ENCODE data around the gene GBE1.

DNA sequence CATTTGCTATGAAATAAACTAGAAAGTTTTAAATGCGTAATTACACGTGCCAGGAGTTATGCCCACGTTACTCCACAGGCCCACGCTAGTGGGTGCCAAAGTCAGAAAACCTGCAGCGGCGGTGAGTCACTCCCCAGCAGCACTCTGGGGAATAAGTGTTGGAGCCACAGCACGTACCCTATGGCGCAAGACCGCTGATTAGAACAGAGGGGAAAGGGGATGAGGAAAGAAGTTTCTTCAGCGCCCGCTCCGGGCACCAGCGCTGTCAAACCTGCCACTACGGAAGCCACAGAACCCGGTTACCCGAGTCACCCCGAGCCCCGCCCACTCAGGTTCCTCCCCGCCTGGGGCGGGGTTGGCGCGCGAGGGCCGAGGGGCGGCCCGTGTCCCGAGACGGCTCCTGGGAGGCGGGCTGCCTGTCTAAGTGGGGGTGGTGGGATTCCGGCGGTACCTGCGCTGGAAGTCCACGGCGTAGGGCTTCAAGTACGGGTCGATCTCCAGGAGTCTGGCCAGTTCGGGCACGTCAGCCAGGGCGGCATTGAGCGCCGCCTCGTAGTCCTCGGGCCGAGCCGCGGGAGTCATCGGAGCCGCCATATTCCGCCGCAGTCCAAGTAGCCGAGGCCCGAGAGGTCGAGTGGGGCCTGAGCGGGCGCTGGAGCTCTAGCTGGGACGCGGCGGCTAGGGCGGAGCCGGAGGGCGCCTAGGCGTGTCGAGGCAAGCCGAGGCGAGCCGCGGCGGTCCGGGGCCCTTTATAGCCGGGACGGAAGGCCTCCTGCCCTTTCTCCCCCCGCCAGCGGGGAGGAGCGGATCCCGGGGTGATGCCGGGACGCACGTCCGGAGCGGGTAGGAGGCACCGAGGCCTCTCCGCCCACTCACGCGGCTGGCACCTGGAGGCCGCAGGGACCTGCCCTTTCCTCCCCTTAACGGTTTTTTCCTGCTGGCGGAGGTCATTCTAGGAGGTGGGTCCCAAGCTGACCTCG, at the start of gene GBE1:
- TF ChIP-seq, protein P1, sequence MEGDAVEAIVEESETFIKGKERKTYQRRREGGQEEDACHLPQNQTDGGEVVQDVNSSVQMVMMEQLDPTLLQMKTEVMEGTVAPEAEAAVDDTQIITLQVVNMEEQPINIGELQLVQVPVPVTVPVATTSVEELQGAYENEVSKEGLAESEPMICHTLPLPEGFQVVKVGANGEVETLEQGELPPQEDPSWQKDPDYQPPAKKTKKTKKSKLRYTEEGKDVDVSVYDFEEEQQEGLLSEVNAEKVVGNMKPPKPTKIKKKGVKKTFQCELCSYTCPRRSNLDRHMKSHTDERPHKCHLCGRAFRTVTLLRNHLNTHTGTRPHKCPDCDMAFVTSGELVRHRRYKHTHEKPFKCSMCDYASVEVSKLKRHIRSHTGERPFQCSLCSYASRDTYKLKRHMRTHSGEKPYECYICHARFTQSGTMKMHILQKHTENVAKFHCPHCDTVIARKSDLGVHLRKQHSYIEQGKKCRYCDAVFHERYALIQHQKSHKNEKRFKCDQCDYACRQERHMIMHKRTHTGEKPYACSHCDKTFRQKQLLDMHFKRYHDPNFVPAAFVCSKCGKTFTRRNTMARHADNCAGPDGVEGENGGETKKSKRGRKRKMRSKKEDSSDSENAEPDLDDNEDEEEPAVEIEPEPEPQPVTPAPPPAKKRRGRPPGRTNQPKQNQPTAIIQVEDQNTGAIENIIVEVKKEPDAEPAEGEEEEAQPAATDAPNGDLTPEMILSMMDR (IDR thresholded peaks at IDR 0.05) = peak; percentile 16 to 33
- TF ChIP-seq POLR2AphosphoS5 (IDR thresholded peaks at IDR 0.05) = peak; percentile 34 to 91 (median 75)
- no peak for TF ChIP-seq EP300 (IDR thresholded peaks at IDR 0.05)
- peak in 1 of 2 donors; percentile 87 for TF ChIP-seq POLR2A (IDR thresholded peaks at IDR 0.05)

All from suprapubic skin (tissue), 4 donors.